ENCODE results near the gene NLRC4.

NLRC4 gene

DNA sequence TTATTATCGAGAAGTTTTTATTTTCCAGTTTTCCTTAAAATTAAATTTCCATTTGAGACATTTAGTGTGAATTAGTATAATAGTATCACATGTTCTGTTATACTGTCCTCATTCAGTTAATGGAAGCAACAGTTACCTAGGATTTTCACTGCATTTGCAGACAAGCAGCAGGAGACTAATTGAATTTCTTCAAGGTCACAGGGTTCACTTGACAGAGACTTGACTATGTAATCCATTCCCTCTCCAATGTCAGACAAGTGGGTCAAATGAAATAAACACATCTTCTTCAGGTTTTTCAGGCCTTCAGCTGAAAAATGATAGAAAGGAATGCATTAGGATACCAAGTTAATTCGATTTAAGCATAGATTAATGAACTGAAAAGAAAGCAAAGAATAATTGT, 26.7 kb downstream of the NLRC4 start:
- no peak for DNase-seq
- no peak overlapping the region for H3K27ac ChIP-seq (ENCODE audit: low read length, poor library complexity, severe bottlenecking)
- H4K91ac ChIP-seq (ENCODE audit: low read length): no peak overlapping the region
- no peak overlapping the region for H2BK120ac ChIP-seq (ENCODE audit: low read depth, low read length)
- H2BK5ac ChIP-seq (ENCODE audit: low read depth, low read length, poor library complexity, severe bottlenecking): no peak overlapping the region
- no peak overlapping the region for H2BK15ac ChIP-seq (ENCODE audit: low read depth, poor library complexity, severe bottlenecking)
- no peak overlapping the region for H3K14ac ChIP-seq (ENCODE audit: low read length in 2 of 2)
- H2BK12ac ChIP-seq (ENCODE audit: low read length in 2 of 2): no peak overlapping the region
- H2AK5ac ChIP-seq (ENCODE audit: low read length, severe bottlenecking): no peak overlapping the region
- 60% methylated on average over 1 of the region's 2 CpGs for WGBS
- H2AFZ ChIP-seq (ENCODE audit: low read depth, low read length): no peak overlapping the region
- no peaks in the 10 kb centered on the region for H3K79me1 ChIP-seq (replicated peaks; ENCODE audit: low read length, poor library complexity, severe bottlenecking)
- no peak overlapping the region for H3K18ac ChIP-seq (ENCODE audit: low read depth in 1 of 2, low read length in 2 of 2)
- H3K23ac ChIP-seq (ENCODE audit: low read length in 2 of 2): no peak overlapping the region
- H3K4ac ChIP-seq (ENCODE audit: low read depth in 1 of 2, low read length in 2 of 2): no peak overlapping the region
- H3K4me2 ChIP-seq (ENCODE audit: low read length, poor library complexity, severe bottlenecking): no peak overlapping the region
- H3K4me1 ChIP-seq (ENCODE audit: control insufficient read depth, insufficient read depth, low read depth, low read length): peaks cover 1% of the 10 kb centered on the region
- H3K4me3 ChIP-seq (ENCODE audit: insufficient read depth in 1 of 2, low read depth in 1 of 2, low read length in 2 of 2): no peak overlapping the region
- no peak overlapping the region for H4K8ac ChIP-seq (ENCODE audit: low read length)
- no peak overlapping the region for H3K9ac ChIP-seq (ENCODE audit: low read length)
- H3K27me3 ChIP-seq (ENCODE audit: control insufficient read depth in 1 of 2, insufficient read depth in 1 of 2, low read length in 2 of 2): no peaks in the 10 kb centered on the region
- peaks cover 8% of the 10 kb centered on the region for H3K9me3 ChIP-seq (ENCODE audit: control insufficient read depth, low read length)
- peaks cover 3 to 12% of the 10 kb centered on the region in 2 experiments for H3K36me3 ChIP-seq (ENCODE audit: control insufficient read depth in 1 of 2, insufficient read depth in 2 of 2, low read depth in 1 of 2, low read length in 2 of 2)

DNA sequence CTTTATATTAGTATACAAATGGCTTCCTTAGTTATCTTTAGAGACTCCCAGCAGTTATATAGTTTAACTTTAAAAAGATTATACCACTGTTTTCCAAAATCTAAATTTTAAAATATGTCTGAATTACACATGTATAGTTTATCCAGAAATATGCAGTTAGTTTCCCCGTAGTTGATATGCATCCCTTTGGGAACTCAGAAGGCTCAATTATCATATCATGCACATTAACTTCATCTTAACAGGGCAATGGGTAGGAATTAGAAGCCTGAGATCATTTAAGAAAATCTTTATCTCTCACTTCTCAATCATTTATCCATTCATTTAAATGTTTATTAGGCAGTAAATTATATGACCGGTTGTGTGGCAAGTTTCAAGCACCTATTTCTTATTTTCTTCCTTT, 27.2 kb downstream of the NLRC4 start:
- H3K79me1 ChIP-seq (replicated peaks; ENCODE audit: low read length, poor library complexity, severe bottlenecking): no peaks in the 10 kb centered on the region
- H2BK12ac ChIP-seq (ENCODE audit: low read length in 2 of 2): no peak overlapping the region
- no peak overlapping the region for H4K8ac ChIP-seq (ENCODE audit: low read length)
- H3K4me3 ChIP-seq (ENCODE audit: insufficient read depth in 1 of 2, low read depth in 1 of 2, low read length in 2 of 2): no peak overlapping the region
- no peaks in the 10 kb centered on the region for H3K27me3 ChIP-seq (ENCODE audit: control insufficient read depth in 1 of 2, insufficient read depth in 1 of 2, low read length in 2 of 2)
- H3K9ac ChIP-seq (ENCODE audit: low read length): no peak overlapping the region
- H2AK5ac ChIP-seq (ENCODE audit: low read length, severe bottlenecking): no peak overlapping the region
- no peak overlapping the region for H4K91ac ChIP-seq (ENCODE audit: low read length)
- peaks cover 8% of the 10 kb centered on the region for H3K9me3 ChIP-seq (ENCODE audit: control insufficient read depth, low read length)
- no peak overlapping the region for H2BK5ac ChIP-seq (ENCODE audit: low read depth, low read length, poor library complexity, severe bottlenecking)
- no CpG with 5 or more reads among the region's 2 CpGs for WGBS
- H3K4me2 ChIP-seq (ENCODE audit: low read length, poor library complexity, severe bottlenecking): no peak overlapping the region
- no peak overlapping the region for H3K27ac ChIP-seq (ENCODE audit: low read length, poor library complexity, severe bottlenecking)
- no peak overlapping the region for H3K23ac ChIP-seq (ENCODE audit: low read length in 2 of 2)
- peaks cover 3 to 12% of the 10 kb centered on the region in 2 experiments for H3K36me3 ChIP-seq (ENCODE audit: control insufficient read depth in 1 of 2, insufficient read depth in 2 of 2, low read depth in 1 of 2, low read length in 2 of 2)
- no peak for DNase-seq
- no peak overlapping the region for H3K4ac ChIP-seq (ENCODE audit: low read depth in 1 of 2, low read length in 2 of 2)
- no peak overlapping the region for H3K18ac ChIP-seq (ENCODE audit: low read depth in 1 of 2, low read length in 2 of 2)
- no peak overlapping the region for H2BK120ac ChIP-seq (ENCODE audit: low read depth, low read length)
- no peak overlapping the region for H2BK15ac ChIP-seq (ENCODE audit: low read depth, poor library complexity, severe bottlenecking)
- no peak overlapping the region for H2AFZ ChIP-seq (ENCODE audit: low read depth, low read length)
- H3K4me1 ChIP-seq (ENCODE audit: control insufficient read depth, insufficient read depth, low read depth, low read length): peaks cover 1% of the 10 kb centered on the region
- no peak overlapping the region for H3K14ac ChIP-seq (ENCODE audit: low read length in 2 of 2)

- H3K27ac ChIP-seq (ENCODE audit: low read length, poor library complexity, severe bottlenecking): no peak overlapping the region
- no peaks in the 10 kb centered on the region for H3K27me3 ChIP-seq (ENCODE audit: control insufficient read depth in 1 of 2, insufficient read depth in 1 of 2, low read length in 2 of 2)
- WGBS: 90% methylated on average over 5 of the region's 5 CpGs
- H2BK120ac ChIP-seq (ENCODE audit: low read depth, low read length): no peak overlapping the region
- no peak overlapping the region for H3K4me2 ChIP-seq (ENCODE audit: low read length, poor library complexity, severe bottlenecking)
- H3K18ac ChIP-seq (ENCODE audit: low read depth in 1 of 2, low read length in 2 of 2): no peak overlapping the region
- no peak overlapping the region for H2BK15ac ChIP-seq (ENCODE audit: low read depth, poor library complexity, severe bottlenecking)
- no peak overlapping the region for H4K8ac ChIP-seq (ENCODE audit: low read length)
- H4K91ac ChIP-seq (ENCODE audit: low read length): no peak overlapping the region
- no peak overlapping the region for H3K4me3 ChIP-seq (ENCODE audit: insufficient read depth in 1 of 2, low read depth in 1 of 2, low read length in 2 of 2)
- H3K36me3 ChIP-seq (ENCODE audit: control insufficient read depth in 1 of 2, insufficient read depth in 2 of 2, low read depth in 1 of 2, low read length in 2 of 2): peaks cover 3 to 19% of the 10 kb centered on the region in 2 experiments
- no peak overlapping the region for H3K14ac ChIP-seq (ENCODE audit: low read length in 2 of 2)
- H3K4ac ChIP-seq (ENCODE audit: low read depth in 1 of 2, low read length in 2 of 2): no peak overlapping the region
- no peak for DNase-seq
- H3K9ac ChIP-seq (ENCODE audit: low read length): no peak overlapping the region
- H3K4me1 ChIP-seq (ENCODE audit: control insufficient read depth, insufficient read depth, low read depth, low read length): peaks cover 1% of the 10 kb centered on the region
- no peak overlapping the region for H2AK5ac ChIP-seq (ENCODE audit: low read length, severe bottlenecking)
- no peak overlapping the region for H2AFZ ChIP-seq (ENCODE audit: low read depth, low read length)
- H3K9me3 ChIP-seq (ENCODE audit: control insufficient read depth, low read length): peaks cover 8% of the 10 kb centered on the region
- no peak overlapping the region for H2BK12ac ChIP-seq (ENCODE audit: low read length in 2 of 2)
- H3K23ac ChIP-seq (ENCODE audit: low read length in 2 of 2): no peak overlapping the region
- H2BK5ac ChIP-seq (ENCODE audit: low read depth, low read length, poor library complexity, severe bottlenecking): no peak overlapping the region
- no peaks in the 10 kb centered on the region for H3K79me1 ChIP-seq (replicated peaks; ENCODE audit: low read length, poor library complexity, severe bottlenecking)
Measured at GRCh38 chr2:32235315-32235714, 29.4 kb downstream of the NLRC4 start.

DNA sequence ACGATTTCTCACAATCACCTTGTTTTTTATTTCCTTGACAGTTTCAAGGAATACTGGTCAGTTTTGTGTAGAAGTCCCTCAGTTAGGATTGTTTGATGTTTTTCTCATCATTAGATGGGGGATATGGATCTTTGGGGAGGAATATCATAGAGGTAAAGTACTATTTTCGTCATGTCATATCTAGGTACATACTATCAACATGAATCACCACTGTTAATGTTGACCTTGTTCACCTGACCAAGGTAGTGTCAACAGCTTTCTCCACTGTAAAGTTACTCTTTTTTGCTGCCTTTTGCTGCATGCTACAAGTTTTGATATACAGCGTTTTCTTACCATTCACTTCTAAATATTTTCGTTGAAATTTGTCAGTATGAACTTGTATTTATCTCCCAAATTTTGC, 32.7 kb downstream of the NLRC4 start:
- Histone ChIP-seq H2BK12ac (ENCODE audit: low read length in 2 of 2) (no peak overlapping the region), H3K4me3 (ENCODE audit: insufficient read depth in 1 of 2, low read depth in 1 of 2, low read length in 2 of 2) (no peak overlapping the region), H3K9ac (ENCODE audit: low read length) (no peak overlapping the region), H3K36me3 (ENCODE audit: control insufficient read depth in 1 of 2, insufficient read depth in 2 of 2, low read depth in 1 of 2, low read length in 2 of 2) (peaks cover 3 to 20% of the 10 kb centered on the region in 2 experiments), H2BK5ac (ENCODE audit: low read depth, low read length, poor library complexity, severe bottlenecking) (no peak overlapping the region), H3K27ac (ENCODE audit: low read length, poor library complexity, severe bottlenecking) (no peak overlapping the region), H3K9me3 (ENCODE audit: control insufficient read depth, low read length) (peaks cover 8% of the 10 kb centered on the region), H3K14ac (ENCODE audit: low read length in 2 of 2) (no peak overlapping the region), H3K79me1 (replicated peaks; ENCODE audit: low read length, poor library complexity, severe bottlenecking) (no peaks in the 10 kb centered on the region), H3K4me2 (ENCODE audit: low read length, poor library complexity, severe bottlenecking) (no peak overlapping the region), H2AK5ac (ENCODE audit: low read length, severe bottlenecking) (no peak overlapping the region), H4K8ac (ENCODE audit: low read length) (no peak overlapping the region), H3K18ac (ENCODE audit: low read depth in 1 of 2, low read length in 2 of 2) (no peak overlapping the region), H2BK120ac (ENCODE audit: low read depth, low read length) (no peak overlapping the region), H3K4ac (ENCODE audit: low read depth in 1 of 2, low read length in 2 of 2) (no peak overlapping the region), H4K91ac (ENCODE audit: low read length) (no peak overlapping the region), H3K4me1 (ENCODE audit: control insufficient read depth, insufficient read depth, low read depth, low read length) (peaks cover 1% of the 10 kb centered on the region), H2AFZ (ENCODE audit: low read depth, low read length) (no peak overlapping the region), H3K27me3 (ENCODE audit: control insufficient read depth in 1 of 2, insufficient read depth in 1 of 2, low read length in 2 of 2) (no peaks in the 10 kb centered on the region), H3K23ac (ENCODE audit: low read length in 2 of 2) (no peak overlapping the region), H2BK15ac (ENCODE audit: low read depth, poor library complexity, severe bottlenecking) (no peak overlapping the region)
- DNase-seq: no peak
- WGBS: 90% methylated on average over 2 of the region's 4 CpGs
